Activated naive CD4-positive, alpha-beta T cell treated with anti-CD3 and anti-CD28 coated beads, Interleukin-2, amount 10 ng/mL, durations not matched to agents 7 days and 5 days (primary cell): Measurements from ENCODE around the gene CEP89.
"Not testable (repeated sequence)": the region's sequence is repeated elsewhere in the genome, so short reads cannot be mapped to it uniquely, and the experiment has no call there.

Experiments
- CTCF ChIA-PET: fragments of 350-600 bp; sonication (Branson Sonifier 250); formaldehyde crosslinking; loops from one replicate; lab custom pipeline; 2021; ENCODE audit warnings: antibody characterized with exemption; lab: Charles Lee
- DNase-seq: peaks from one replicate; pipeline ENCODE4 v3.0.0-alpha.2; 2020
- H3K27ac Mint-ChIP-seq: one replicate; pipeline ENCODE4 v1.8.0; 2021; ENCODE audit warnings: mild to moderate bottlenecking, moderate library complexity, mixed read lengths
- H3K27me3 Mint-ChIP-seq: one replicate; pipeline ENCODE4 v1.8.0; 2021; ENCODE audit warnings: mild to moderate bottlenecking, mixed read lengths
- H3K36me3 Mint-ChIP-seq: one replicate; pipeline ENCODE4 v1.8.0; 2021; ENCODE audit warnings: mixed read lengths
- H3K4me1 Mint-ChIP-seq: one replicate; pipeline ENCODE4 v1.8.0; 2021; ENCODE audit warnings: mixed read lengths
- H3K4me3 Mint-ChIP-seq: one replicate; pipeline ENCODE4 v1.8.0; 2021; ENCODE audit warnings: mild to moderate bottlenecking, moderate library complexity, mixed read lengths
- H3K9me3 Mint-ChIP-seq: one replicate; pipeline ENCODE4 v1.8.0; 2021; ENCODE audit warnings: mixed read lengths

The CEP89 gene

DNA sequence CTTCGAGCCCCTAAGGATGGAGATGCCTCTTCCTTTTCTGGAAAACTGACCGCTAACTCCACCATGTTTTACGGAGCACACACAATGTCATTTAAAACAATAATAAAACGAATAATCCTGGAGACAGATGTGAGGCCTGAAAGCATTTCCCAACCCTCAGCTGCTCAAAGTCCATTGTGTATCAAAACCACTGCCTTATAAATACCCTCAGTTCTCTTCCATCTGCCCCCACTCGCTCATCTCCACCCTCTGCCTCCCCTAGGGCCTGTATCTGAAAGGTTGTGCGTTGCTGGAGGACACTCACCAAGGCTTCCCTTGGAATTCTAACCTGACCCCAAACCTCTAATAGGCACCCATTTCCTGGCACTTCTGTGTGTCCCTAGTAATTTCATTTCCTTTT, 10.7 kb upstream of the CEP89 start:
- CTCF ChIA-PET, H3K4me3 Mint-ChIP-seq, H3K27ac Mint-ChIP-seq, H3K27me3 Mint-ChIP-seq, H3K4me1 Mint-ChIP-seq, DNase-seq, H3K36me3 Mint-ChIP-seq, H3K9me3 Mint-ChIP-seq: not testable (repeated sequence)

DNA sequence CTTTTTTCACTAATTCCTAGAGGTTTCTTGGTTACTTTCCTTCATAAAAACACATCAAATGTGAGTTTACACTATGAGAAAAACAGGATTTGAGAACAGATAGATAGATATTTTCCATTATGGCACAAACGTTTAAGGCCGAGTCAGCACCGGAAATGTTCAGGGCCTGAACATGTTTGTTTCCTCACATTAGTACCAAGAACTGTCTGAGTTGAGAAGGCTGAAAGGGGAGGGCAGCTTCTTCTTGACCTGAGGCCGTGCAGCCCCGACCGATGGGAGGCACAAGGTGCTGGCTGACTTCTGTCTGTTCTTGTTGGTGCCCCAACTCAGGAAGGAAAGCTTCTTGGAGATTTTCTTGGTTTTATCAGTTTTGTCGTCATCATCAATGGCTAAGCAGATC, 8.0 kb upstream of the CEP89 start:
- CTCF ChIA-PET, H3K9me3 Mint-ChIP-seq, H3K4me3 Mint-ChIP-seq, H3K27me3 Mint-ChIP-seq, H3K4me1 Mint-ChIP-seq, H3K36me3 Mint-ChIP-seq, DNase-seq, H3K27ac Mint-ChIP-seq: not testable (repeated sequence)

DNA sequence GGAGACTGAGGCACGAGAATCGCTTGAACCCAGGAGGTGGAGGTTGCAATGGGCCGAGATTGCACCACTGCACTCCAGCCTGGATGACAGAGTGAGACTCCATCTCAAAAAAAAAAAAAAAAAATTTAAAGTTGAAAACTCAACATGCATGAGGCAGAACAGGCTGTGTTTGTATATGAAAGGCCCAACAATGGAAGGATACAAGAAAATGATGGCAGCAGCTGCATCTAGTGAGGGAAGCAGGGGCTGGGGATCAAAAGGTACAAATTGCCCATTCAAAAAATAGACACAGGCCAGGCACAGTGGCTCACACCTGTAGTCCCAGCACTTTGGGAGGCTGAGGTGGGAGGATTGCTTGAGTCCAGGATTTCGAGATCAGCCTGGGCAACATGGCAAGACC, 6.1 kb upstream of the CEP89 start:
- DNase-seq, H3K36me3 Mint-ChIP-seq, H3K9me3 Mint-ChIP-seq, H3K27me3 Mint-ChIP-seq, H3K4me3 Mint-ChIP-seq, H3K27ac Mint-ChIP-seq: not testable (repeated sequence)
- peaks cover 11% of the 10 kb centered on the region for H3K4me1 Mint-ChIP-seq
- CTCF ChIA-PET: interaction anchor here (0.6 to 2.9 kb wide), 3 partner anchors 144 to 288 kb away, joined by 3 to 8 read pairs (median 4); no protein-coding TSS in a partner anchor

DNA sequence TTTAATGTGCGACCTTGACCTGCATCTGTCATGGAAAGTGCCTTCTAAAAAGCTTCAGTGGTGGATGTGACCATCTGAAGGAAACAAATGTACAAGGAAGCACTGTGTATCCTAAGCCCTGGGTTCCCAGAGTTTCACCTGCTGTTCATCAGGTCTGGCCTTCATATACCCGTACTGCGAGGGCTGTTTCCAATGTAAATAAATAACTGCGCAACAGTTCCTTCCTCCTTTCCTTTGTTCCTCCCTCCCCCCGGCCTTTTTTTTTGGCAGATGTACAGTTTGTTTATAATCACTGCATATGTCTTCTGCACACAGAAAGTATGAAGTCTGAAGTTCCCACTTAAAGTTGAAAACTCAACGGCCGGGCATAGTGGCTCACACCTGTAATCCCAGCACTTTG, 5.5 kb upstream of the CEP89 start:
- Mint-ChIP-seq H3K36me3 (peaks cover 10% of the 10 kb centered on the region), H3K4me3 (no peak overlapping the region), H3K27ac (no peak overlapping the region), H3K27me3 (no peaks in the 10 kb centered on the region), H3K9me3 (no peaks in the 10 kb centered on the region), H3K4me1 (peaks cover 13% of the 10 kb centered on the region)
- CTCF ChIA-PET: interaction anchor here (0.6 to 2.9 kb wide), 4 partner anchors 141 to 287 kb away, joined by 3 to 25 read pairs (median 8); no protein-coding TSS in a partner anchor
- no peak for DNase-seq

DNA sequence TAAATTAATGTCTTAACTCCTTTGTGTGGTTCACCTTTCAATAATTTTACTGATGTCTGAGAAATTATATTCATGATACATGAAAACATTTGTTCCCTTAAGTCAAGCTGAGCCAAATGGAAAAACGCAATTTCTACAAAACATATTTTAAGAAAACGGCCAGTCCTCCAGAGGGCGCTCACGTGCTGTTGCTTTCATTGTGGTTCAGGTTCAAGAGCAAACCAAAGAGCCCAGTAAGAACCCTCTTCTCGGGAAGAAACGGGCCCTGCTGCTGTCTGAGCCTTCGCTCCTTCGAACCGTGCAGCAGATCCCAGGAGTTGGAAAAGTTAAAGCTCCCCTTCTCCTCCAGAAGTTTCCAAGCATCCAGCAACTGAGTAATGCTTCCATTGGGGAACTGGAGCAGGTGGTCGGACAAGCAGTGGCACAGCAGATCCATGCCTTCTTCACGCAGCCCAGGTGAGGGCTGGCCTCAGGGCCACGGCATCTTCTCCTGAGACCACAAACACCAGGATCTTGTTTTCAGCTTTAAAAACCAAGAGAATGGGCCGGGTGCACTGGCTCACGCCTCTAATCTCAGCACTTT, 4.6 kb upstream of the CEP89 start:
- H3K36me3 Mint-ChIP-seq: peaks cover 13% of the 10 kb centered on the region
- H3K4me3 Mint-ChIP-seq: no peak overlapping the region
- H3K4me1 Mint-ChIP-seq: peaks cover 21% of the 10 kb centered on the region
- peak; percentile 87 for DNase-seq
- no peaks in the 10 kb centered on the region for H3K27me3 Mint-ChIP-seq
- H3K9me3 Mint-ChIP-seq: no peaks in the 10 kb centered on the region
- H3K27ac Mint-ChIP-seq: no peak overlapping the region
- CTCF ChIA-PET: interaction anchor here (0.8 to 2.9 kb wide), 11 partner anchors 61 to 286 kb away, joined by 3 to 25 read pairs (median 6); partner anchors contain the start of gene WDR88

DNA sequence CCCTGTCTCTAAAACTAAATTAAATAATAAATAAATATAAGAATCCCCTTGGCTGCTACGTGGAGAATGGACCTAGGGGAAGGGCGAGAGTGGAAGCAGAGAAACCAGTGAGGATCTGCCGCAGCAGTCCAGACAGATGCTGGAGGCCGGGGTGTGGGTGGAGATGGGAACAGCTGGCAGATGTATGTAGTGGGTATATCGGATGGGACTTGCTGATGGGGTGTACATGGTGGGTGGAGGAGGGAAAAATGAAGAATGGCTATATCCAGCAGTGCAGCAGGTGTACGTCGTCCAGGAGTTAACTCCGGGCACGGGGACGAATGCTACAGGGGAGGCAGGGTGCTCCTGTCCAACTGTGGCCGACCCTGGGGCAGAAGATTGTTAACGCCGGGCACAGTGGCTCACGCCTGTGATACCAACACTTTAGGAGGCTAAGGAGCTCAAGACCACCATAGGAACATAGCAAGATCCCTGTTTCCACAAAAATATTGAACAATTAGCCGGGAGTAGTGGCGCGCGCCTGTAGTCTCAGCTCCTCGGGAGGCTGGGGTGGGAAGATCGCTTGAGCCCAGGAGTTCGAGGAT, 654 bp downstream of the CEP89 start:
- Mint-ChIP-seq H3K4me1 (peaks cover 31% of the 10 kb centered on the region), H3K27ac (peak overlapping the region; percentile 88), H3K9me3 (no peaks in the 10 kb centered on the region), H3K36me3 (peaks cover 10% of the 10 kb centered on the region), H3K4me3 (peak overlapping the region; percentile 99), H3K27me3 (no peaks in the 10 kb centered on the region)
- CTCF ChIA-PET: interaction anchor here (0.6 to 1.3 kb wide), 4 partner anchors 14 to 281 kb away, joined by 3 to 5 read pairs (median 4); no protein-coding TSS in a partner anchor
- no peak for DNase-seq

DNA sequence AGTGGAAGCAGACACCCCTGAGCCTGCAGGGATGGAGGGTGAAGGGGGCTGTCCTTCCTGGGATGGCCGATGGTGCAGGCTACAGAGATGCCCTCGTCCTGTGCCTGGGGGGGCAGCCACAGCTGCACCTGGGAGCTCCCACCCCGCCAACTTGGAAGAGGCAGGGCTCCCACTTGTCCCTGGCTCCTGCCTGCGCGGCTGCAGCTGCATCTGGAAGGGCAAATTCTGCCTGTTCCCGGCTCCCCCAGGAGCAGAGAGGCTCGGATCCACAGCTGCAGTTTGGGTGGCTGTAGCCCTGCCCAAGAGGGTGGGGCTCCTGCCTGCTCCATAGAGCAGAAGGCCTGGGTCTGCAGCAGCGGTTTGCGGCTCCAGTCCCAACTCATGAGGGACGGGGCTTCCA, 2.2 kb downstream of the CEP89 start:
- CTCF ChIA-PET: no interaction called here
- Mint-ChIP-seq H3K36me3 (peaks cover 10% of the 10 kb centered on the region), H3K9me3 (no peaks in the 10 kb centered on the region)

DNA sequence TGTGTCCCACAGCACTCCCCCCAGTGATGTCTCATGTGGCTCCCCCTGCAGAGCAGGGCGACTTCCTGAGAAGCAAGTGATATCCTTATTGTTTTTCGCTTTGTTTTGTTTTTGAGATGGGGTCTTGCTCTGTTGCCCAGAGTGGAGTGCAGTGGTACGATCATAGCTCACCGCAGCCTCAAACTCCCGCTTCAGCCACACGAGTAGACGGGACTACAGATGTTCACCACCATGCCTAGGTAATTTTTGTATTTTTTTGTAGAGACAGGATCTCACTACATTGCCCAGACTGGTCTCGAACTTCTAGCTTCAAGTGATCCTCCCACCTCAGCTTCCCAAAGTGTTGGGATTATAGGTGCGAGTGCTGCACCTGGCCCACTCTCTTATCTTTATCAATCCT, 5.0 kb downstream of the CEP89 start:
- no peak for DNase-seq
- peaks cover 20% of the 10 kb centered on the region for H3K36me3 Mint-ChIP-seq
- H3K9me3 Mint-ChIP-seq: no peaks in the 10 kb centered on the region
- H3K4me3 Mint-ChIP-seq: no peak overlapping the region
- H3K27me3 Mint-ChIP-seq: no peaks in the 10 kb centered on the region
- CTCF ChIA-PET: interaction anchor here (0.8 kb wide), 1 partner anchor 159 kb away, joined by 3 read pairs; no protein-coding TSS in a partner anchor
- H3K4me1 Mint-ChIP-seq: peaks cover 17% of the 10 kb centered on the region
- no peak overlapping the region for H3K27ac Mint-ChIP-seq

More for the DNA sequence above, 2.2 kb downstream of the CEP89 start:
- no peaks in the 10 kb centered on the region for H3K27me3 Mint-ChIP-seq
- H3K4me3 Mint-ChIP-seq: peak overlapping the region; percentile 23
- no peak overlapping the region for H3K27ac Mint-ChIP-seq
- peaks cover 27% of the 10 kb centered on the region for H3K4me1 Mint-ChIP-seq
- no peak for DNase-seq

DNA sequence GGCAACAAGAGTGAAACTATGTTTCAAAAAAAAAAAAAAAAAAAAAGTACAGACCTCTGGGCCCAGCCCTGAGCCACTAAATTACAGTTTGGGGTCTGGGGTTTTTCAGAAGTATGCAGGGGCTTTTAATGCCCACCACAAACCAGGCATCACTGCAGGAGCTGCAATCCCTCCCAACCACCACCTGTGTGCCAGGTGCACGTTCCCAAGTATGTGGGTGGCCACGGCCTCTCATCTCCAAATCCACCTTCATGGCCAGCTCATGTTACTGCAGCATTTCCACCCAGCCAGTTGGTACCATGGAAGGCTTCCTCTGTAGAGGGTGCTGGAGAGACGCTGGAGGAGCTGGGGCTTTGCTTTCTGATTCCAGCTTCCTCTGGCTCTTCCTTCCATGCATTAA, 26.5 kb downstream of the CEP89 start:
- Mint-ChIP-seq H3K4me3 (no peak overlapping the region), H3K27me3 (no peaks in the 10 kb centered on the region), H3K36me3 (peaks cover 32% of the 10 kb centered on the region), H3K4me1 (no peaks in the 10 kb centered on the region), H3K9me3 (no peaks in the 10 kb centered on the region), H3K27ac (no peak overlapping the region)
- no peak for DNase-seq
- CTCF ChIA-PET: no interaction called here

DNA sequence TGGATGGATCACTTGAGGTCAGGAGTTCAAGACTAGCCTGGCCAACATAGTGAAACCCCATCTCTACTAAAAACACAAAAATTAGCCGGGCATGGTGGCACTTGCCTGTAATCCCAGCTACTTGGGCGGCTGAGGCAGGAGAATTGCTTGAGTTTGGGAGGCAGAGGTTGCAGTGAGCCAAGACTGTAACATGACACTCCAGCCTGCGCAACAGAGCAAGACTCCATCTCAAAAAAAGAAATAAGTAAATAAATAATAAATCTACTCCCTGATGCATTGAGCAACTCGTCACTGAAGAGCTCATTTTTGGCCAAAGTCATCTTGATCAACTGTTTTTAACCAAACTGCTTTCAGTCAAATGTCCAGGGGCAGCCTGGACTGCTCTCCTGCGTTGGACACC, 30.5 kb downstream of the CEP89 start:
- H3K4me3 Mint-ChIP-seq, CTCF ChIA-PET, H3K4me1 Mint-ChIP-seq, H3K27ac Mint-ChIP-seq, DNase-seq, H3K9me3 Mint-ChIP-seq, H3K27me3 Mint-ChIP-seq: not testable (repeated sequence)
- H3K36me3 Mint-ChIP-seq: peaks cover 22% of the 10 kb centered on the region

DNA sequence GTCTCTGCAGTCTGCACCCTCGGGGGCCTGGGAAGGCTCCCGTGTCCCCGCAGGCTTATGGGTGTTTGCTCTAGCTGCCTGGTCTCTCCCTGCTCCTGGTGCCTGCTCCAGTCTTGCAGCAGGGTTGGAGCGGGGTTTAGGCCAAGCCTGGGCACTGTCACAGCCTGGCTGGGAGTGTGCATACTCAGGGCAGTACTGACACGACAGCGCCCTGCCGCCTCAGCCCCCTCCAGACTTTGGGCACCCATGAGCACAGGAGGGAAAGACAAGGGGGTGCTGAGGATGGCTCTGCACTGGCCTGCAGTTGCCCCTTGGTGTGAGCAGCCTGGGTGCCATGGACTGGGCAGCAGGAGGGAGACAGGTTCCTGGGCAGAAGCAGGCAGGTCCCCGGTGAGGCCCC, 35.7 kb downstream of the CEP89 start:
- H3K4me3 Mint-ChIP-seq: no peak overlapping the region
- H3K27me3 Mint-ChIP-seq: no peaks in the 10 kb centered on the region
- H3K4me1 Mint-ChIP-seq: no peaks in the 10 kb centered on the region
- no peaks in the 10 kb centered on the region for H3K9me3 Mint-ChIP-seq
- H3K27ac Mint-ChIP-seq: no peak overlapping the region
- no peak for DNase-seq
- peaks cover 17% of the 10 kb centered on the region for H3K36me3 Mint-ChIP-seq
- CTCF ChIA-PET: interaction anchor here (1.6 kb wide), 1 partner anchor 246 kb away, joined by 3 read pairs; no protein-coding TSS in a partner anchor

DNA sequence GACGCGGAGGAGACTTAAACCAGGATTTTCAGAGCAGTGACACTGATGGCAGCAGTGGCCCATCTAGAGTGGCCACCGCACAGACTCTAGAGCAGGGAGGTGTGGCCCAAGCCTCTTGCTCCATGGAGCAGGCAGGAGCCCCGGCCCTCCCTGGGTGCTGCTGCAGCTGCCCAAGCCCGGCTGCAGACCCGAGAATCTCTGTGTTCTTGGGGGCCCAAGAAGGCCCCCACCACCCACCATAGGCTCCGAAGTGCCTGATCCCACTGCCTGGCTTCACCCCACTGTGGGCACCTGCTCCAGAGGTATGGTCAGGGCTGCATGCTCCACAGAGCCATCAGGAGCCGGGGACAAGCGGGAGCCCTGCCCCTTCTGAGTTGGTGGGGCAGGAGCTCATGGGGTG, 36.1 kb downstream of the CEP89 start:
- H3K9me3 Mint-ChIP-seq: no peaks in the 10 kb centered on the region
- no peaks in the 10 kb centered on the region for H3K27me3 Mint-ChIP-seq
- no peak overlapping the region for H3K27ac Mint-ChIP-seq
- H3K4me3 Mint-ChIP-seq: no peak overlapping the region
- no peaks in the 10 kb centered on the region for H3K4me1 Mint-ChIP-seq
- H3K36me3 Mint-ChIP-seq: peaks cover 22% of the 10 kb centered on the region
- CTCF ChIA-PET: no interaction called here
- no peak for DNase-seq

DNA sequence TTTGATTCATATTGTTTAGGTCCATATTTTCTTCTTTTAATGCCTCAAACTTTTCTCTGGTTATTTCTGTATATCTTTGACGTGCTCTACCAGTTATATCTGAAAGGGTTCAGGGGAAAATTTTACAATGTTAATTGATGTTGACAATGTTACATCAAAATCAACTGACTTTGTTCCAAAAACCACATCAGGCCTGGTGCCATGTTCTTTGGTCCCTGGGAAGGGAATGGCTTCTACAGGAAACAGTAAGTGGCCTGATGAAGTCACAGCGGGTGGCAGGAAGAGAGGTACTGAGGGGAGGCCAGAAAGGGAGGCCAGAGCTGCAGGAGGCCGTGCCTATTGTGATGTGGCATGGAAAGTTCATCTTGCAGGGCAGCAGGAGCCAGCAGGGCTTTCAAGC, 38.2 kb downstream of the CEP89 start:
- Mint-ChIP-seq H3K36me3 (peaks cover 35% of the 10 kb centered on the region), H3K27me3 (no peaks in the 10 kb centered on the region), H3K4me3 (no peak overlapping the region), H3K4me1 (no peaks in the 10 kb centered on the region), H3K9me3 (peaks cover 2% of the 10 kb centered on the region), H3K27ac (no peak overlapping the region)
- CTCF ChIA-PET: no interaction called here
- no peak for DNase-seq

DNA sequence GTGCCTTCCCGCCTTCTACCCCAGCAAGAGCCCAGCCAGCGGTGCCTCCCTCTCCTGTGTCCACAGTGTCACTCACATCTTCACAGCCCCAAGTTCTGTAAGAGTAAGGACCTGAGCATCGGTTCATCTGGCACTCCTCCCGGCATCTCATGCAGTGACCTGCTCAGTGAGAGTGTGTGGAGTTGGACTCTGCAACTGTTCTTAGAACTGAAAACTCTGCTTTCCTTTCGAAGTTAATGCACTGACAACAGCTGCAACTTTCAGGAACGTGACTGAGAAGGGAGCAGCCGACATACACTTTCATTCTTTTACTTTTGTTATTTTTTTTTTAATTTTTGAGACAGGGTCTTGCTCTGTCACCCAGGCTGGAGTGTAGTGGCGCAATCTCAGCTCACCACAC, 41.2 kb downstream of the CEP89 start:
- no peak overlapping the region for H3K4me3 Mint-ChIP-seq
- CTCF ChIA-PET: no interaction called here
- H3K36me3 Mint-ChIP-seq: peaks cover 38% of the 10 kb centered on the region
- H3K27ac Mint-ChIP-seq: no peak overlapping the region
- H3K4me1 Mint-ChIP-seq: no peaks in the 10 kb centered on the region
- H3K27me3 Mint-ChIP-seq: no peaks in the 10 kb centered on the region
- no peak for DNase-seq
- peaks cover 7% of the 10 kb centered on the region for H3K9me3 Mint-ChIP-seq

DNA sequence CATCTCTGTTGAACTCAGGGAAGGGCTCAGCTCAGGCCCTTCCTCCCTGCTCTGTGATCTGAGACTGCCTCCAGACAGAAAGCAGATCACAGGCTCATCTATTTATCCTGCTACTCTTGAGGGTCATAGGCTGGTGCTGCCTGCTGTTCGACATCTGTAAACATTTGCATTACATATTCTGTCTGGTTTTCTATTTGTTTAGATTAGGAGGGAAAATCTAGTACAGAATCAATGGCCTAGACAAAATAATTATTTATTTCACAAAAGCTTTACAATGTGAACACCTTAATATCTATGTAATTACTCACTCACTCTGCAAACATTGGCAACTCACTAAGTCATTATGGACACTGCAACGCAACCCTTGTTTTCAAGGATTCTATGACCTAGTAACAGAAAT, 43.0 kb downstream of the CEP89 start:
- Mint-ChIP-seq H3K9me3 (peaks cover 7% of the 10 kb centered on the region), H3K4me1 (no peaks in the 10 kb centered on the region), H3K27ac (no peak overlapping the region), H3K4me3 (no peak overlapping the region), H3K27me3 (no peaks in the 10 kb centered on the region), H3K36me3 (peaks cover 37% of the 10 kb centered on the region)
- no peak for DNase-seq
- CTCF ChIA-PET: no interaction called here
